ENCODE results near the gene ULK4.

Gene ULK4

GRCh38 chr3:41999909-42000308, 38.0 kb upstream of the ULK4 start:
- Histone ChIP-seq H4K20me1 (ENCODE audit: control insufficient read depth, insufficient read depth, low read depth, low read length) (no peaks in the 10 kb centered on the region), H3K9me2 (replicated peaks; ENCODE audit: control insufficient read depth, low read length) (no peaks in the 10 kb centered on the region), H3K79me2 (ENCODE audit: control insufficient read depth, low read length) (no peaks in the 10 kb centered on the region), H3K36me3 (ENCODE audit: control insufficient read depth, low read length) (no peaks in the 10 kb centered on the region), H3F3A (ENCODE audit: control insufficient read depth, insufficient read depth) (no peaks in the 10 kb centered on the region), H3K27ac (ENCODE audit: low read depth, low read length) (no peak overlapping the region), H3K4me2 (ENCODE audit: low read length) (no peak overlapping the region), H3K9me3 (ENCODE audit: control insufficient read depth, insufficient read depth, low read length) (no peaks in the 10 kb centered on the region), H3K27me3 (ENCODE audit: control insufficient read depth, low read length) (no peaks in the 10 kb centered on the region), H3K4me3 (ENCODE audit: low read length) (no peak overlapping the region), H3K4me1 (ENCODE audit: control insufficient read depth, low read length) (no peaks in the 10 kb centered on the region)
- no peak for TF ChIP-seq EZH2phosphoT487 (IDR thresholded peaks at IDR 0.05; ENCODE audit: borderline replicate concordance, low read length)
- no peak for TF ChIP-seq CTCF (IDR thresholded peaks at IDR 0.05; ENCODE audit: low read depth, low read length, poor library complexity, severe bottlenecking)

- Histone ChIP-seq H3K27ac (ENCODE audit: low read depth, low read length) (no peak overlapping the region), H3F3A (ENCODE audit: control insufficient read depth, insufficient read depth) (no peaks in the 10 kb centered on the region)
These were observed 36.0 kb upstream of the ULK4 start for GRCh38 chr3:41997702-41998550.

GRCh38 chr3:41991437-41991836, 29.5 kb upstream of the ULK4 start:
- Histone ChIP-seq H3K4me3 (ENCODE audit: low read length) (no peak overlapping the region), H3K9me2 (replicated peaks; ENCODE audit: control insufficient read depth, low read length) (no peaks in the 10 kb centered on the region), H4K20me1 (ENCODE audit: control insufficient read depth, insufficient read depth, low read depth, low read length) (no peaks in the 10 kb centered on the region), H3K27me3 (ENCODE audit: control insufficient read depth, low read length) (no peaks in the 10 kb centered on the region; the same call in 1 of the 2 replicates), H3K27ac (ENCODE audit: low read depth, low read length) (no peak overlapping the region), H3K36me3 (ENCODE audit: control insufficient read depth, low read length) (no peaks in the 10 kb centered on the region), H3K79me2 (ENCODE audit: control insufficient read depth, low read length) (no peaks in the 10 kb centered on the region), H3K4me2 (ENCODE audit: low read length) (no peak overlapping the region), H3F3A (ENCODE audit: control insufficient read depth, insufficient read depth) (no peaks in the 10 kb centered on the region), H3K4me1 (ENCODE audit: control insufficient read depth, low read length) (no peaks in the 10 kb centered on the region), H3K9me3 (ENCODE audit: control insufficient read depth, insufficient read depth, low read length) (no peaks in the 10 kb centered on the region)
- TF ChIP-seq EZH2phosphoT487 (IDR thresholded peaks at IDR 0.05; ENCODE audit: borderline replicate concordance, low read length) (no peak), CTCF (IDR thresholded peaks at IDR 0.05; ENCODE audit: low read depth, low read length, poor library complexity, severe bottlenecking) (no peak)

More at GRCh38 chr3:41997702-41998550, 36.0 kb upstream of the ULK4 start:
- Histone ChIP-seq H3K36me3 (ENCODE audit: control insufficient read depth, low read length) (no peaks in the 10 kb centered on the region), H3K79me2 (ENCODE audit: control insufficient read depth, low read length) (no peaks in the 10 kb centered on the region), H4K20me1 (ENCODE audit: control insufficient read depth, insufficient read depth, low read depth, low read length) (no peaks in the 10 kb centered on the region), H3K4me3 (ENCODE audit: low read length) (no peak overlapping the region), H3K4me1 (ENCODE audit: control insufficient read depth, low read length) (no peaks in the 10 kb centered on the region), H3K9me3 (ENCODE audit: control insufficient read depth, insufficient read depth, low read length) (no peaks in the 10 kb centered on the region), H3K9me2 (replicated peaks; ENCODE audit: control insufficient read depth, low read length) (no peaks in the 10 kb centered on the region), H3K27me3 (ENCODE audit: control insufficient read depth, low read length) (no peaks in the 10 kb centered on the region; the same call in 1 of the 2 replicates), H3K4me2 (ENCODE audit: low read length) (no peak overlapping the region)
- TF ChIP-seq CTCF (IDR thresholded peaks at IDR 0.05; ENCODE audit: low read depth, low read length, poor library complexity, severe bottlenecking): no peak

Data from DOHH2 (cell line).